IMR-90 (cell line): Measurements from ENCODE around the gene NLRC5. TPM values are rescaled to one million over a fixed set of nuclear protein-coding genes. Genes with fewer than 3 reads are reported as not detected.

Source experiments
- ATAC-seq: fragments of 200-7000 bp; cut with Tn5 transposase; 2 replicates; pipeline ENCODE4 v1.9.1; 2020; ENCODE audit warnings: low read depth, mild to moderate bottlenecking, moderate library complexity
- BruUV-seq: library from RNA; stranded (reverse); fragments of 400-500 nt; replicated peaks from 2 replicates; lab custom pipeline; 2021; lab: Mats Ljungman, UMichigan
- CTCF ChIA-PET: fragments of 300-600 bp; formaldehyde crosslinking; extraction: SDS; loops from one replicate; lab custom pipeline; 2021; ENCODE audit warnings: antibody characterized with exemption; lab: Yijun Ruan, JAX
- POLR2A ChIA-PET: fragments of 300-600 bp; sonication (Branson Sonifier 250); formaldehyde crosslinking; loops from one replicate; lab custom pipeline; 2022; ENCODE audit warnings: antibody characterized with exemption; ENCODE audit not compliant: unreplicated experiment; lab: Charles Lee
- DNase-seq: peaks from one replicate; pipeline ENCODE4 v3.0.0; 2013
- H2AFZ ChIP-seq: replicated peaks from 2 replicates; pipeline ENCODE3; 2013; ENCODE audit warnings: low read length, mild to moderate bottlenecking; ENCODE audit not compliant: poor library complexity
- H2AK5ac ChIP-seq: 2 replicates; pipeline ENCODE4 v1.6.1; 2013; ENCODE audit warnings: low read depth, low read length, inconsistent platforms
- H2AK9ac ChIP-seq: replicated peaks from 2 replicates; pipeline ENCODE3; 2013; ENCODE audit warnings: mild to moderate bottlenecking, low read depth, low read length, moderate library complexity; ENCODE audit not compliant: poor library complexity
- H2BK120ac ChIP-seq: 2 replicates; pipeline ENCODE4 v1.6.1; 2013; ENCODE audit warnings: low read depth, low read length, inconsistent platforms
- H2BK15ac ChIP-seq: 3 replicates; pipeline ENCODE4 v1.6.1; 2013; ENCODE audit warnings: low read depth, low read length, inconsistent platforms
- H2BK20ac ChIP-seq: 2 replicates; pipeline ENCODE4 v1.6.1; 2013; ENCODE audit warnings: low read depth, mild to moderate bottlenecking, inconsistent platforms, low read length, moderate library complexity
- H2BK5ac ChIP-seq: 2 replicates; pipeline ENCODE4 v1.6.1; 2013; ENCODE audit warnings: mild to moderate bottlenecking, low read depth, low read length, inconsistent platforms; ENCODE audit not compliant: poor library complexity, severe bottlenecking
- H3K14ac ChIP-seq: replicated peaks from 2 replicates; pipeline ENCODE4 v1.6.1; 2013; ENCODE audit warnings: low read depth, low read length, inconsistent platforms
- H3K18ac ChIP-seq: 2 replicates; pipeline ENCODE4 v1.6.1; 2013; ENCODE audit warnings: low read depth, low read length, control low read depth
- H3K23ac ChIP-seq: 2 replicates; pipeline ENCODE4 v1.6.1; 2013; ENCODE audit warnings: low read depth, low read length, inconsistent platforms
- H3K27ac ChIP-seq: 2 replicates; pipeline ENCODE4 v1.5.1; 2013; ENCODE audit warnings: mild to moderate bottlenecking, control low read depth, low read length; ENCODE audit not compliant: insufficient read depth
- H3K27me3 ChIP-seq: 2 replicates; pipeline ENCODE4 v1.6.1; 2013; ENCODE audit warnings: low read length; ENCODE audit not compliant: control insufficient read depth, insufficient read depth
- H3K36me3 ChIP-seq: 2 replicates; pipeline ENCODE4 v1.6.1; 2013; ENCODE audit warnings: low read length, mixed read lengths; ENCODE audit not compliant: control insufficient read depth, insufficient read depth
- H3K4ac ChIP-seq: 2 replicates; pipeline ENCODE4 v1.6.1; 2013; ENCODE audit warnings: low read depth, low read length, inconsistent platforms
- H3K4me1 ChIP-seq: 2 replicates; pipeline ENCODE4 v1.6.1; 2013; ENCODE audit warnings: low read length, mixed read lengths; ENCODE audit not compliant: control insufficient read depth, insufficient read depth
- H3K4me2 ChIP-seq: 2 replicates; pipeline ENCODE4 v1.6.1; 2013; ENCODE audit warnings: low read depth, mild to moderate bottlenecking, control low read depth, low read length, moderate library complexity
- H3K4me3 ChIP-seq: 2 replicates; pipeline ENCODE4 v1.5.1; 2013; ENCODE audit warnings: low read depth, mild to moderate bottlenecking, control low read depth, low read length, moderate library complexity; ENCODE audit not compliant: insufficient read depth
- H3K56ac ChIP-seq: 2 replicates; pipeline ENCODE4 v1.6.1; 2013; ENCODE audit warnings: low read length, inconsistent platforms; ENCODE audit not compliant: insufficient read depth; ENCODE audit errors: extremely low read depth
- H3K79me1 ChIP-seq, 2 experiments: 2 replicates each; pipeline ENCODE4 v1.6.1; 2013; ENCODE audit warnings: low read length in 2 of 2, inconsistent platforms in 1 of 2, low read depth in 1 of 2
- H3K9ac ChIP-seq: 2 replicates; pipeline ENCODE4 v1.6.1; 2013; ENCODE audit warnings: low read depth, low read length, control low read depth
- H3K9me1 ChIP-seq: 2 replicates; pipeline ENCODE4 v1.6.1; 2013; ENCODE audit warnings: low read length, inconsistent platforms; ENCODE audit not compliant: insufficient read depth
- H3K9me3 ChIP-seq: 2 replicates; pipeline ENCODE4 v1.6.1; 2013; ENCODE audit warnings: low read length; ENCODE audit not compliant: control insufficient read depth, insufficient read depth
- H4K20me1 ChIP-seq: 2 replicates; pipeline ENCODE4 v1.6.1; 2013; ENCODE audit warnings: low read length, inconsistent platforms; ENCODE audit not compliant: insufficient read depth
- H4K5ac ChIP-seq: 2 replicates; pipeline ENCODE4 v1.6.1; 2013; ENCODE audit warnings: mild to moderate bottlenecking, low read depth, low read length, control low read depth
- H4K8ac ChIP-seq, 2 experiments: 2 replicates each; pipeline ENCODE4 v1.6.1; 2013; ENCODE audit warnings: low read depth in 2 of 2, low read length in 2 of 2, control low read depth in 1 of 2, inconsistent platforms in 1 of 2
- H4K91ac ChIP-seq: 2 replicates; pipeline ENCODE4 v1.6.1; 2013; ENCODE audit warnings: low read depth, low read length, inconsistent platforms; ENCODE audit not compliant: insufficient read depth
- BHLHE40 ChIP-seq: fragments of 150-350 bp; IDR thresholded peaks from 2 replicates; pipeline ENCODE4 v1.6.1; 2016; ENCODE audit warnings: mild to moderate bottlenecking, low read depth, low read length
- FOS ChIP-seq: fragments of 150-350 bp; IDR thresholded peaks from 2 replicates; pipeline ENCODE4 v1.6.1; 2016; ENCODE audit warnings: low read depth, low read length
- MAZ ChIP-seq: IDR thresholded peaks from 2 replicates; pipeline ENCODE4 v1.6.1; 2012; ENCODE audit warnings: low read depth, mild to moderate bottlenecking, low read length, improper control_type of control experiment, moderate library complexity, borderline replicate concordance
- MXI1 ChIP-seq: IDR thresholded peaks from 2 replicates; pipeline ENCODE4 v1.6.1; 2012; ENCODE audit warnings: low read depth, mild to moderate bottlenecking, low read length, moderate library complexity, borderline replicate concordance
- WGBS, 2 experiments: methylation state at CpG; one replicate each; pipeline versions ENCODE4 v1.1.5 to v1.1.7; 2013; ENCODE audit warnings: missing lambda C conversion rate in 2 of 2; ENCODE audit not compliant: insufficient read length in 1 of 2; ENCODE audit errors: extremely low coverage in 2 of 2; 5-methylcytosine and 5-hydroxymethylcytosine counted together
- dilution Hi-C: fragments of 300-500 bp; cut with HindIII; formaldehyde crosslinking; loops from one replicate; pipeline ENCODE4 v1.14.3; 2018; ENCODE audit warnings: low sequenced_read_pairs; ENCODE audit not compliant: unreplicated experiment
- in situ Hi-C: fragments of 300-500 bp; cut with MboI; formaldehyde crosslinking; loops from 3 replicates; pipeline ENCODE4 v1.14.3; 2019; ENCODE audit warnings: low sequenced_read_pairs, inconsistent platforms, mixed read lengths
- intact Hi-C: fragments of 100-400 bp; cut with micrococcal nuclease; formaldehyde crosslinking; loops from 2 replicates; pipeline ENCODE4 v1.10.0; 2022
- polyA plus RNA-seq, 3 experiments: library from polyadenylated mRNA; depleted of rRNA; stranded (reverse); fragments of >200 nt; gene quantifications; 2 replicates each; pipeline ENCODE4 v1.2.3, GENCODE V29; 2012; ENCODE audit warnings: low replicate concordance in 1 of 3
- total RNA-seq: library from RNA; depleted of rRNA; stranded (reverse); fragments of >200 nt; gene quantifications from 2 replicates; pipeline ENCODE4 v1.2.3, GENCODE V29; 2012
- TF ChIP-seq, protein P1 (sequence below): fragments of 150-350 bp; IDR thresholded peaks from 2 replicates; pipeline ENCODE4 v1.6.1; 2017; ENCODE audit warnings: mild to moderate bottlenecking, antibody characterized with exemption, low read length, low read depth

Gene NLRC5
- total and polyA plus RNA-seq, 2 of the 4 experiments (the other 2 are of a cell fraction), result 9.1 to 14.9 TPM

GRCh38 chr16:57093666-57094564, 104.6 kb downstream of the NLRC5 start:
- no peak overlapping the region for H2BK15ac ChIP-seq
- peaks cover 4% of the 10 kb centered on the region; the same call in 1 of the 2 replicates for H3K9me1 ChIP-seq
- H2AK5ac ChIP-seq, result no peak overlapping the region
- dilution Hi-C loops, result no loop called here
- 0 out of 2 replicates have a peak overlapping the region, but pooled peaks have one; percentile 56 for H3K23ac ChIP-seq
- no peak for DNase-seq
- H3K27ac ChIP-seq, result no peak overlapping the region
- peaks cover 3% of the 10 kb centered on the region; the same call in 1 of the 2 replicates for H3K27me3 ChIP-seq
- peak overlapping the region; percentile 73; the same call in 1 of the 2 replicates for H3K14ac ChIP-seq
- ChIA-PET POLR2A (no interaction called here), CTCF (interaction anchor here (0.6 to 1.3 kb wide), 2 partner anchors 13 to 103 kb away, joined by 3 read pairs; no protein-coding TSS in a partner anchor)
- TF ChIP-seq FOS (no peak), MXI1 (no peak), BHLHE40 (no peak), MAZ (no peak)
- TF ChIP-seq, protein P1, sequence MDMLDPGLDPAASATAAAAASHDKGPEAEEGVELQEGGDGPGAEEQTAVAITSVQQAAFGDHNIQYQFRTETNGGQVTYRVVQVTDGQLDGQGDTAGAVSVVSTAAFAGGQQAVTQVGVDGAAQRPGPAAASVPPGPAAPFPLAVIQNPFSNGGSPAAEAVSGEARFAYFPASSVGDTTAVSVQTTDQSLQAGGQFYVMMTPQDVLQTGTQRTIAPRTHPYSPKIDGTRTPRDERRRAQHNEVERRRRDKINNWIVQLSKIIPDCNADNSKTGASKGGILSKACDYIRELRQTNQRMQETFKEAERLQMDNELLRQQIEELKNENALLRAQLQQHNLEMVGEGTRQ, result no peak
- no peaks in the 10 kb centered on the region for H3K9me3 ChIP-seq
- H2AFZ ChIP-seq, result peak overlapping the region; percentile 86
- peak overlapping the region; percentile 5 for H2AK9ac ChIP-seq
- H3K56ac ChIP-seq, result no peak overlapping the region
- H3K4me2 ChIP-seq, result peak overlapping the region; percentile 89
- in situ Hi-C loops, result no loop called here
- no peak overlapping the region for H4K8ac ChIP-seq
- no TSS peak for BruUV-seq
- no peaks in the 10 kb centered on the region for H3K36me3 ChIP-seq
- H2BK120ac ChIP-seq, result no peak overlapping the region
- no peak overlapping the region for H3K18ac ChIP-seq
- no peak for ATAC-seq
- intact Hi-C loops, result loop anchor here (2.0 kb wide), 2 partner anchors 75 to 205 kb away; no protein-coding TSS in a partner anchor
- H2BK20ac ChIP-seq, result no peak overlapping the region
- peaks cover 13 to 30% of the 10 kb centered on the region in 2 experiments; a peak in 3 of 4 replicates for H3K79me1 ChIP-seq
- no peak overlapping the region for H2BK5ac ChIP-seq
- H4K20me1 ChIP-seq, result peaks cover 8% of the 10 kb centered on the region
- peaks cover 4% of the 10 kb centered on the region; the same call in 1 of the 2 replicates for H3K4me1 ChIP-seq
- 84% methylated on average over 5 of the region's 18 CpGs; no CpG with 5 or more reads in 1 of the 2 experiments for WGBS, 2 experiments
- no peak overlapping the region for H4K5ac ChIP-seq
- peak overlapping the region; percentile 96; the same call in 1 of the 2 replicates for H3K4me3 ChIP-seq
- H3K4ac ChIP-seq, result no peak overlapping the region
- no peak overlapping the region for H4K91ac ChIP-seq
- H3K9ac ChIP-seq, result no peak overlapping the region; the same call in 1 of the 2 replicates
